ENCODE data around the gene PTCH2. TPM values are rescaled to one million over a fixed set of nuclear protein-coding genes. Genes with fewer than 3 reads are reported as not detected.

The PTCH2 gene
- total RNA-seq, 2 experiments from 2014 or later = 1.2 TPM

DNA sequence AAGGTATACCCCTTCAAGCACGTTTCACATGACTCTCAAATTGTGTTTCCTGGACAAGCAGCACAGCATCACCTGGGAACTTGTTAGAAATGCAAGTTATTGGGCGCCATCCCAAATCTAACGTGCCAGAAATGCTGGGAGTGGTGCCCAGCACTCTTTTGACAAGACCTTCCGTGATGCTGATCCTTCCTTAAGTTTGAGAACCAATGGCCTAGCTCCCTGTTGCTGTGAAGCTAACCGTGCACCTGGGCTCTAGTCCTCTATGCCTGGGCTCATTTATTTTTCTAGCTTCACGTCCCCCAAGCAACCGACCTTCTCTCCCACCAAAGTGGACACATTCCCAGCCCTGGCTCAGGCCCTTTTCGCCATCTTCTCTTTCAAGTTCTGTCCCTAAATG is 59.4 kb downstream of the PTCH2 start:
- Mint-ChIP-seq H3K4me1 (ENCODE audit: low read depth) (peaks cover 36% of the 10 kb centered on the region), H3K36me3 (ENCODE audit: low read depth) (peaks cover 28% of the 10 kb centered on the region), H3K27ac (peak overlapping the region; percentile 29), H3K9me3 (no peaks in the 10 kb centered on the region), H3K4me3 (peak overlapping the region; percentile 63), H3K27me3 (no peaks in the 10 kb centered on the region)
- ChIA-PET POLR2A (interaction anchor here (1.1 to 5.6 kb wide), 8 partner anchors 8 to 556 kb away, joined by 3 to 61 read pairs (median 18); partner anchors contain the start of genes BTBD19, MUTYH, PLK3 and RNU5D-1), CTCF (interaction anchor here (1.1 to 3.6 kb wide), 4 partner anchors 8 to 62 kb away, joined by 3 to 20 read pairs (median 15); partner anchors contain the start of genes PLK3, RNU5D-1 and RPS8)
- Histone ChIP-seq H3K36me3 (ENCODE audit: insufficient read depth, low read length) (peaks cover 30% of the 10 kb centered on the region), H3K4me1 (ENCODE audit: insufficient read depth, low read length) (peaks cover 35% of the 10 kb centered on the region), H3K9me3 (ENCODE audit: control insufficient read depth in 1 of 2, insufficient read depth in 1 of 2, low read length in 2 of 2) (no peaks in the 10 kb centered on the region), H3K27me3 (ENCODE audit: control insufficient read depth in 1 of 2, insufficient read depth in 2 of 2, low read length in 2 of 2) (no peaks in the 10 kb centered on the region), H3K4me3 (ENCODE audit: low read length) (peak overlapping the region; percentile 53), H3K27ac (ENCODE audit: low read depth in 1 of 2, low read length in 2 of 2) (no peak overlapping the region)
- DNase-seq (no peak), ATAC-seq (ENCODE audit: poor library complexity) (no peak)
- TF ChIP-seq, protein P1, sequence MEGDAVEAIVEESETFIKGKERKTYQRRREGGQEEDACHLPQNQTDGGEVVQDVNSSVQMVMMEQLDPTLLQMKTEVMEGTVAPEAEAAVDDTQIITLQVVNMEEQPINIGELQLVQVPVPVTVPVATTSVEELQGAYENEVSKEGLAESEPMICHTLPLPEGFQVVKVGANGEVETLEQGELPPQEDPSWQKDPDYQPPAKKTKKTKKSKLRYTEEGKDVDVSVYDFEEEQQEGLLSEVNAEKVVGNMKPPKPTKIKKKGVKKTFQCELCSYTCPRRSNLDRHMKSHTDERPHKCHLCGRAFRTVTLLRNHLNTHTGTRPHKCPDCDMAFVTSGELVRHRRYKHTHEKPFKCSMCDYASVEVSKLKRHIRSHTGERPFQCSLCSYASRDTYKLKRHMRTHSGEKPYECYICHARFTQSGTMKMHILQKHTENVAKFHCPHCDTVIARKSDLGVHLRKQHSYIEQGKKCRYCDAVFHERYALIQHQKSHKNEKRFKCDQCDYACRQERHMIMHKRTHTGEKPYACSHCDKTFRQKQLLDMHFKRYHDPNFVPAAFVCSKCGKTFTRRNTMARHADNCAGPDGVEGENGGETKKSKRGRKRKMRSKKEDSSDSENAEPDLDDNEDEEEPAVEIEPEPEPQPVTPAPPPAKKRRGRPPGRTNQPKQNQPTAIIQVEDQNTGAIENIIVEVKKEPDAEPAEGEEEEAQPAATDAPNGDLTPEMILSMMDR (IDR thresholded peaks at IDR 0.05) = no peak
- intact Hi-C loops (cut with DNase I, micrococcal nuclease) = loop anchor here in 1 of 2 experiments (5.0 kb wide), 2 partner anchors 39 to 519 kb away; no protein-coding TSS in a partner anchor

DNA sequence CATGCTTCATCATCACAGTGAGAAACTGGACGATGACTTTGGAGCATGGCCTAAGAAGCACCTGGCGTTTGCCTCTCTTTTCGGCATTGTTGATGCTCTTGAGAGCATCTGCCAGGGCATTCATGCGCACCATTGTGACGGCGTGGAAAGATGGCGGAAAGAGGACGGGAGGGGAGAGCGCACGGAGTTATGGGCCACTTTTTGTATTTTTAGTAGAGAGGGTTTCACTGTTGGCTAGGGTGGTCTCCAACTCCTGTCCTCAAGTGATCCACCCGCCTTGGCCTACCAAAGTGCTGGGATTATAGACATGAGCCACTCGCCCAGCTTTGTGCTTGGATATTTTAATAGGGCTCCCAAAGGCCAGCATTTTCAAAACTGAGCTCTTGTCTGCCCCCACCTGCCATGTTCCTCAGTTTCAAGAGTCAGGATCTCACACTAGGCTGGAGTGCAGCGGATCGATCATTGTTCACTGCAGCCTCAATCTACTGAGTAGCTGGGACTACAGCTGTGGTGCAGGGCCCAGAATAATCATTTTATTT is 62.4 kb downstream of the PTCH2 start:
- H3K27me3 ChIP-seq (ENCODE audit: control insufficient read depth in 1 of 2, insufficient read depth in 2 of 2, low read length in 2 of 2) = no peaks in the 10 kb centered on the region
- Mint-ChIP-seq H3K27me3 (no peaks in the 10 kb centered on the region), H3K36me3 (ENCODE audit: low read depth) (peaks cover 57% of the 10 kb centered on the region), H3K4me1 (ENCODE audit: low read depth) (peaks cover 57% of the 10 kb centered on the region), H3K9me3 (no peaks in the 10 kb centered on the region), H3K4me3 (no peak overlapping the region), H3K27ac (no peak overlapping the region)
- H3K36me3 ChIP-seq (ENCODE audit: insufficient read depth, low read length) = peaks cover 53% of the 10 kb centered on the region
- H3K9me3 ChIP-seq (ENCODE audit: control insufficient read depth in 1 of 2, insufficient read depth in 1 of 2, low read length in 2 of 2) = no peaks in the 10 kb centered on the region
- H3K4me3 ChIP-seq (ENCODE audit: low read length) = no peak overlapping the region
- ChIA-PET CTCF (no interaction called here), POLR2A (interaction anchor here (0.9 to 1.7 kb wide), 2 partner anchors 39 to 559 kb away, joined by 3 to 4 read pairs; partner anchors contain the start of genes MUTYH and TOE1)
- H3K27ac ChIP-seq (ENCODE audit: low read depth in 1 of 2, low read length in 2 of 2) = no peak overlapping the region
- ATAC-seq (ENCODE audit: poor library complexity) = no peak
- DNase-seq = no peak
- intact Hi-C loops (cut with DNase I, micrococcal nuclease) = loop anchor here in 1 of 2 experiments (5.0 kb wide), 2 partner anchors 42 to 522 kb away; no protein-coding TSS in a partner anchor
- H3K4me1 ChIP-seq (ENCODE audit: insufficient read depth, low read length) = peaks cover 49% of the 10 kb centered on the region
- TF ChIP-seq, protein P1 (IDR thresholded peaks at IDR 0.05) = no peak

DNA sequence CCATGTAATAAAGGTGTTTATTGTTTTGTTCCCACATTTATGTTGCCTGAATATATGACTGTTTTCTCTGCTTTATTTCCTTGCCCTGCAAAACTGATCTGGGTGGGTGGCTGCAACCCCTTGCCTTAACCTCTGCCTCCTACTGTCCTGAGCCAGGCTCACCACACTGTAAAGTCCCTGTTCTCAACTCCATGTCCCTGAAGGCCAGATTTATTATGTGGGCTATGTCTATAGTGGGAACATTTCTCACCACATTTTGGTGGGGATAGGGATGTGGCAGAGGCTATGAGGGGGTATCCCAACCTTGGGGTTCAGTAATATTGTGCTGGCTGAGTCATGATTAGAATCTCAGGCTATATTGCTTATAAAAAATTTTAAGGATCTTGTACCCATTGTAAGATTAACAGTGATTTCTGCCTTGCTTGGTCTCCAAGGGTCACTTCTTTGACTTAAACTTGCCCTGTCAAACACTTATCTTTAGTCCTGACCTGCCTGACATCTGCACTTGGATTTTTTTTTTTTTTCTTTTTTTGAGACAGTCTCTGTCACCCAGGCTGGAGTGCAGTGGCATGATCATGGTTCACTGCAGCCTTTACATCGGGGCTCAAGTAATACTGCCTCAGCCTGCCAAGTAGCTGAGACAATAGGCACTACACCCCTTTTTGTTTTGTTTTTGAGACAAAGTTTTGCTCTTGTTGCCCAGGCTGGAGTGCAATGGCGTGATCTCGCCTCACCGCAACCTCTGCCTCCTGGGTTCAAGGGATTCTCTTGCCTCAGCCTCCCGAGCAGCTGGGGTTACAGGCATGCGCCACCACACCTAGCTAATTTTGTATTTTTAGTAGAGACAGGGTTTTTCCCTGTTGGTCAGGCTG is 64.1 kb downstream of the PTCH2 start:
- Mint-ChIP-seq H3K4me3 (peak overlapping the region; percentile 69), H3K27ac (peak overlapping the region; percentile 89), H3K27me3 (no peaks in the 10 kb centered on the region), H3K9me3 (no peaks in the 10 kb centered on the region), H3K36me3 (ENCODE audit: low read depth) (peaks cover 57% of the 10 kb centered on the region), H3K4me1 (ENCODE audit: low read depth) (peaks cover 53% of the 10 kb centered on the region)
- peaks cover 53% of the 10 kb centered on the region for H3K36me3 ChIP-seq (ENCODE audit: insufficient read depth, low read length)
- ChIA-PET POLR2A (interaction anchor here (0.6 to 1.9 kb wide), 4 partner anchors 21 to 57 kb away, joined by 3 to 8 read pairs (median 4); partner anchors contain the start of gene PLK3), CTCF (interaction anchor here (1.3 to 3.8 kb wide), 2 partner anchors 21 to 49 kb away, joined by 3 to 14 read pairs; partner anchors contain the start of gene PLK3)
- intact Hi-C loops (cut with DNase I, micrococcal nuclease) = loop anchor here in 1 of 2 experiments (5.0 to 10.0 kb wide), 5 partner anchors 47 to 716 kb away; partner anchors contain the start of genes ARMH1, MUTYH, RNU5D-1 and TESK2
- TF ChIP-seq, protein P1 (IDR thresholded peaks at IDR 0.05) = no peak
- ATAC-seq (ENCODE audit: poor library complexity) = no peak
- DNase-seq = no peak
- H3K27ac ChIP-seq (ENCODE audit: low read depth in 1 of 2, low read length in 2 of 2) = no peak overlapping the region
- H3K27me3 ChIP-seq (ENCODE audit: control insufficient read depth in 1 of 2, insufficient read depth in 2 of 2, low read length in 2 of 2) = no peaks in the 10 kb centered on the region
- H3K4me1 ChIP-seq (ENCODE audit: insufficient read depth, low read length) = peaks cover 42% of the 10 kb centered on the region
- no peak overlapping the region for H3K4me3 ChIP-seq (ENCODE audit: low read length)
- H3K9me3 ChIP-seq (ENCODE audit: control insufficient read depth in 1 of 2, insufficient read depth in 1 of 2, low read length in 2 of 2) = no peaks in the 10 kb centered on the region
